GM12878 (cell line): ENCODE data around the gene ADCY2. TPM values are rescaled to one million over a fixed set of nuclear protein-coding genes. Genes with fewer than 3 reads are reported as not detected.

Experiments used
- ATAC-seq: fragments of 200-7000 bp; cut with Tn5 transposase; 3 replicates; pipeline ENCODE4 v1.9.1; 2020; ENCODE audit warnings: mild to moderate bottlenecking, moderate library complexity
- BruUV-seq: library from RNA; stranded (reverse); fragments of 400-500 nt; replicated peaks from 2 replicates; lab custom pipeline; 2021; lab: Mats Ljungman, UMichigan
- CTCF ChIA-PET: fragments of 300-600 bp; sonication (Branson Sonifier 250); formaldehyde crosslinking; extraction: SDS; loops from one replicate; lab custom pipeline; 2021; ENCODE audit warnings: inconsistent platforms; lab: Yijun Ruan, JAX
- POLR2A ChIA-PET: fragments of 350-600 bp; formaldehyde crosslinking; extraction: SDS; loops from one replicate; lab custom pipeline; 2021; ENCODE audit warnings: inconsistent platforms; lab: Charles Lee
- RAD21 ChIA-PET: fragments of 300-600 bp; sonication (Branson Sonifier 250); formaldehyde crosslinking; loops from one replicate; lab custom pipeline; 2023; ENCODE audit warnings: antibody characterized with exemption; ENCODE audit not compliant: unreplicated experiment; lab: Charles Lee
- SMC1A ChIA-PET: fragments of 300-600 bp; sonication (Branson Sonifier 250); formaldehyde crosslinking; loops from one replicate; lab custom pipeline; 2023; ENCODE audit not compliant: unreplicated experiment, uncharacterized antibody; lab: Charles Lee
- DNase-seq: peaks from one replicate; pipeline ENCODE4 v3.0.0-alpha.2; 2011; ENCODE audit warnings: low read depth, low spot score
- FAIRE-seq: peaks from 3 replicates; lab custom pipeline; 2011; peaks lifted over from hg19 to GRCh38; lab: Jason Lieb, UNC
- H2AFZ ChIP-seq: 2 replicates; pipeline ENCODE4 v1.6.0; 2011; ENCODE audit warnings: low read depth, low read length, control low read depth; ENCODE audit not compliant: control insufficient read depth
- H3K27ac ChIP-seq: 2 replicates; pipeline ENCODE4 v1.5.1; 2011; ENCODE audit warnings: control low read depth; ENCODE audit not compliant: control insufficient read depth, insufficient read depth
- H3K27me3 ChIP-seq, 2 experiments: replicated peaks in 1 of 2; 2 replicates each; pipeline versions ENCODE4 v1.6.0 to v1.6.1; 2011; ENCODE audit warnings: low read length in 1 of 2; ENCODE audit not compliant: control insufficient read depth in 2 of 2, insufficient read depth in 2 of 2
- H3K36me3 ChIP-seq, 2 experiments: 2 replicates each; pipeline ENCODE4 v1.5.1; 2011; ENCODE audit warnings: low read length in 1 of 2; ENCODE audit not compliant: control insufficient read depth in 2 of 2, insufficient read depth in 2 of 2
- H3K4me1 ChIP-seq: 2 replicates; pipeline ENCODE4 v1.6.1; 2011; ENCODE audit warnings: mild to moderate bottlenecking, low read length, moderate library complexity, mixed read lengths; ENCODE audit not compliant: control insufficient read depth, insufficient read depth
- H3K4me2 ChIP-seq: 2 replicates; pipeline ENCODE4 v1.6.0; 2011; ENCODE audit warnings: control low read depth; ENCODE audit not compliant: control insufficient read depth, insufficient read depth
- H3K4me3 ChIP-seq: fragments of 200-600 bp; sonication (generic); 2 replicates; pipeline ENCODE4 v1.5.1; 2016
- H3K79me2 ChIP-seq: 2 replicates; pipeline ENCODE4 v1.6.0; 2011; ENCODE audit warnings: low read length; ENCODE audit not compliant: control insufficient read depth, insufficient read depth
- H3K9ac ChIP-seq: 2 replicates; pipeline ENCODE4 v1.8.0; 2011; ENCODE audit warnings: low read length, control low read depth, mixed read lengths; ENCODE audit not compliant: control insufficient read depth, insufficient read depth
- H3K9me3 ChIP-seq: replicated peaks from 3 replicates; pipeline ENCODE4 v1.5.1; 2011; ENCODE audit warnings: mild to moderate bottlenecking, low read length; ENCODE audit not compliant: control insufficient read depth, insufficient read depth
- H4K20me1 ChIP-seq: 2 replicates; pipeline ENCODE4 v1.6.0; 2011; ENCODE audit not compliant: control insufficient read depth, insufficient read depth
- BHLHE40 ChIP-seq, 2 experiments: fragments of 450-650 bp in 1 of 2; IDR thresholded peaks; 2 replicates each; pipeline ENCODE4 v1.6.1; 2011 to 2017; ENCODE audit warnings: low read depth in 2 of 2, borderline replicate concordance in 1 of 2, improper control_type of control experiment in 1 of 2, low read length in 1 of 2, mild to moderate bottlenecking in 1 of 2
- EP300 ChIP-seq, 2 experiments: fragments of 150-350 bp in 1 of 2; IDR thresholded peaks; 2 replicates each; pipeline ENCODE4 v1.6.1; 2011 to 2012; ENCODE audit warnings: low read depth in 2 of 2, low read length in 2 of 2, borderline replicate concordance in 1 of 2, improper control_type of control experiment in 1 of 2, inconsistent platforms in 1 of 2; ENCODE audit not compliant: control insufficient read depth in 1 of 2
- MYB ChIP-seq: fragments of 150-350 bp; IDR thresholded peaks from 2 replicates; pipeline ENCODE4 v1.6.1; 2014; ENCODE audit warnings: mild to moderate bottlenecking, low read depth, low read length, borderline replicate concordance
- TAF1 ChIP-seq: IDR thresholded peaks from 2 replicates; pipeline ENCODE4 v1.6.1; 2011; ENCODE audit warnings: mild to moderate bottlenecking, low read depth, low read length, borderline replicate concordance
- WGBS: methylation state at CpG from one replicate; pipeline ENCODE4 v1.1.6; 2016; ENCODE audit warnings: low lambda C conversion rate; ENCODE audit not compliant: insufficient replicate concordance, insufficient coverage; ENCODE audit errors: missing lambda C conversion rate; 5-methylcytosine and 5-hydroxymethylcytosine counted together
- in situ Hi-C: fragments of 300-500 bp; cut with MboI; formaldehyde crosslinking; loops from 9 replicates; pipeline ENCODE4 v1.14.3; 2018; ENCODE audit warnings: mixed read lengths
- intact Hi-C: fragments of 100-400 bp; cut with micrococcal nuclease; formaldehyde crosslinking; loops from one replicate; pipeline ENCODE4 v1.14.2; 2022; ENCODE audit not compliant: unreplicated experiment
- polyA plus RNA-seq, 11 experiments: library from polyadenylated mRNA; depleted of rRNA in 4 of 11; unstranded in 6 of 11; stranded (reverse) in 5 of 11; fragments of >200 nt; fragmentation: Nextera tagmentation in 4 of 11; fragmentation: Illumina TruSeq in 1 of 11; extraction: Ambion mirVana in 4 of 11; extraction: Trizol in 1 of 11; gene quantifications; 1 replicate in 1 of 11; 2 replicates in 10 of 11; pipeline versions ENCODE4 v1.2.1 to v1.2.3, GENCODE V29; 2011 to 2016; ENCODE audit warnings: inconsistent platforms in 2 of 11, missing spikeins in 2 of 11, low read depth in 1 of 11
- total RNA-seq, 4 experiments: library from RNA; depleted of rRNA in 3 of 4; stranded (reverse); fragments of >200 nt in 3 of 4; fragmentation: Illumina TruSeq in 1 of 4; extraction: Trizol in 1 of 4; gene quantifications; 2 replicates each; pipeline versions ENCODE4 v1.2.1 to v1.2.3, GENCODE V29; 2013 to 2021
- TF ChIP-seq, protein P1 (sequence below): IDR thresholded peaks from 2 replicates; pipeline ENCODE4 v1.6.1; 2011; ENCODE audit warnings: low read depth, low read length, improper control_type of control experiment, borderline replicate concordance
- TF ChIP-seq, protein P2 (sequence below): fragments of 450-650 bp; conservative IDR thresholded peaks from 2 replicates; pipeline ENCODE4 v1.6.1; 2017; ENCODE audit warnings: mild to moderate bottlenecking, moderate library complexity
- TF ChIP-seq, protein P3 (sequence below): IDR thresholded peaks from 2 replicates; pipeline ENCODE4 v1.6.1; 2012; ENCODE audit warnings: low read depth, low read length, improper control_type of control experiment

The ADCY2 gene
- total and polyA plus RNA-seq, 10 of the 15 experiments (the other 5 are each of a cell fraction or from before 2014, with no cell fraction given), result 0.07 to 0.26 TPM; not detected in 8

DNA sequence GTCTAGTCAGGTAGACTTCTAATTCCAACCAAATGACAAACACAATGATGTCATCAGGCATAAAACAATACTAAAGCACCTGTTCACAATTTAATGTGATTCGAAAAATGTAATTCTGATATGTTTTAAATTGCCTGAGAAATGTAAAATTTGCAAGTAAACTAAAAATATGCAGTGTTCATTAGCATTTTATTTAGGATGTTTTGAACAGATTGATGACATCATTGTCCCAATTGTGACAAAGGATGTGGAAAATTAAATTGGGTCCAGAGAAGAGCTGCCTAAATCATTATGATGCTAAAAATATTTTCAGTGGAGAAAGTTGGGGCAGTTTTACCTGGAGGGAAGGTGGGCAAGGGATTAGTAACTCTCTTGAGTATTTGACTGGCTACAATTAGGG, 368.5 kb downstream of the ADCY2 start:
- DNase-seq (no peak), FAIRE-seq (no peak), ATAC-seq (no peak)
- in situ Hi-C loops, result no loop called here
- no peaks in the 10 kb centered on the region for H4K20me1 ChIP-seq
- WGBS, result 0% methylated on average over 1 of the region's 1 CpG
- H3K36me3 ChIP-seq, result no peaks in the 10 kb centered on the region
- H3K4me3 ChIP-seq, result no peak overlapping the region
- intact Hi-C loops, result no loop called here
- no peak for TF ChIP-seq TAF1
- TF ChIP-seq, protein P1, sequence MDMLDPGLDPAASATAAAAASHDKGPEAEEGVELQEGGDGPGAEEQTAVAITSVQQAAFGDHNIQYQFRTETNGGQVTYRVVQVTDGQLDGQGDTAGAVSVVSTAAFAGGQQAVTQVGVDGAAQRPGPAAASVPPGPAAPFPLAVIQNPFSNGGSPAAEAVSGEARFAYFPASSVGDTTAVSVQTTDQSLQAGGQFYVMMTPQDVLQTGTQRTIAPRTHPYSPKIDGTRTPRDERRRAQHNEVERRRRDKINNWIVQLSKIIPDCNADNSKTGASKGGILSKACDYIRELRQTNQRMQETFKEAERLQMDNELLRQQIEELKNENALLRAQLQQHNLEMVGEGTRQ, result no peak
- CTCF ChIA-PET, result interaction anchor here (2.6 kb wide), 1 partner anchor 9 kb away, joined by 8 read pairs; no protein-coding TSS in a partner anchor
- no peaks in the 10 kb centered on the region; a peak in 1 of 4 replicates for H3K27me3 ChIP-seq
- no peak overlapping the region for H3K27ac ChIP-seq
- no TSS peak for BruUV-seq
- SMC1A ChIA-PET, result no interaction called here
- H3K9ac ChIP-seq, result no peak overlapping the region
- H3K79me2 ChIP-seq, result no peaks in the 10 kb centered on the region
- no peaks in the 10 kb centered on the region for H3K9me3 ChIP-seq
- H3K4me2 ChIP-seq, result no peak overlapping the region
- H2AFZ ChIP-seq, result no peak overlapping the region
- POLR2A ChIA-PET, result no interaction called here
- H3K4me1 ChIP-seq, result no peaks in the 10 kb centered on the region
- RAD21 ChIA-PET, result no interaction called here

DNA sequence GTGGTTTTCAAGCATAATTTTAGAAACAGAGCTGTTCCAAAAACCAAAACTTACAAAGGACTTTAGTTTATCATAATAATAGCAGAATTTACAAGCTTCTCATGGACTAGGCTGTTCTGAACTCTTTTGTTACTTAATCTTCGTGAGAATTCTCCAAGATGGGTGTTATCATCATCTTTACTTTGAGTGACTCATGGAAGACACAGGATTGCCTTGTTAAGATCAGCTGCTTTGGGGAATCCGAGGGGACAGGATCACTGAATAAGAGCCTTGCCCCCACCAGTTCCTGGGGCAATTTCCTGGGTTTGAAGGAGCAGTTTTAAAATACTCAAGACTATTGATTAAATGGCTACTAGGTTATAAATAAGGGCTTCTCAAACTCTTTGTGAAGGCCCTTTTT, 374.5 kb downstream of the ADCY2 start:
- Histone ChIP-seq H3K27me3 (no peaks in the 10 kb centered on the region), H3K9ac (no peak overlapping the region), H2AFZ (no peak overlapping the region), H3K9me3 (no peaks in the 10 kb centered on the region), H3K4me2 (no peak overlapping the region), H3K27ac (no peak overlapping the region), H4K20me1 (no peaks in the 10 kb centered on the region), H3K4me1 (no peaks in the 10 kb centered on the region), H3K79me2 (no peaks in the 10 kb centered on the region), H3K4me3 (no peak overlapping the region), H3K36me3 (no peaks in the 10 kb centered on the region)
- in situ Hi-C loops (no loop called here), intact Hi-C loops (no loop called here)
- no TSS peak for BruUV-seq
- ChIA-PET POLR2A (no interaction called here), SMC1A (interaction anchor here (1.0 to 2.3 kb wide), 2 partner anchors 12 to 15 kb away, joined by 3 to 6 read pairs; no protein-coding TSS in a partner anchor), RAD21 (no interaction called here), CTCF (interaction anchor here (0.9 to 2.2 kb wide), 3 partner anchors 8 to 16 kb away, joined by 3 to 5 read pairs (median 4); no protein-coding TSS in a partner anchor)
- DNase-seq (no peak), FAIRE-seq (no peak), ATAC-seq (no peak)
- 4% methylated on average over 2 of the region's 2 CpGs for WGBS
- no peak for TF ChIP-seq BHLHE40 (IDR thresholded peaks at IDR 0.05; ENCODE audit: borderline replicate concordance in 1 of 2, low read depth in 2 of 2, low read length in 1 of 2)
- TF ChIP-seq EP300 (IDR thresholded peaks at IDR 0.05; ENCODE audit: borderline replicate concordance in 1 of 2, control insufficient read depth in 1 of 2, low read depth in 2 of 2, low read length in 2 of 2), result no peak
- TF ChIP-seq, protein P2, sequence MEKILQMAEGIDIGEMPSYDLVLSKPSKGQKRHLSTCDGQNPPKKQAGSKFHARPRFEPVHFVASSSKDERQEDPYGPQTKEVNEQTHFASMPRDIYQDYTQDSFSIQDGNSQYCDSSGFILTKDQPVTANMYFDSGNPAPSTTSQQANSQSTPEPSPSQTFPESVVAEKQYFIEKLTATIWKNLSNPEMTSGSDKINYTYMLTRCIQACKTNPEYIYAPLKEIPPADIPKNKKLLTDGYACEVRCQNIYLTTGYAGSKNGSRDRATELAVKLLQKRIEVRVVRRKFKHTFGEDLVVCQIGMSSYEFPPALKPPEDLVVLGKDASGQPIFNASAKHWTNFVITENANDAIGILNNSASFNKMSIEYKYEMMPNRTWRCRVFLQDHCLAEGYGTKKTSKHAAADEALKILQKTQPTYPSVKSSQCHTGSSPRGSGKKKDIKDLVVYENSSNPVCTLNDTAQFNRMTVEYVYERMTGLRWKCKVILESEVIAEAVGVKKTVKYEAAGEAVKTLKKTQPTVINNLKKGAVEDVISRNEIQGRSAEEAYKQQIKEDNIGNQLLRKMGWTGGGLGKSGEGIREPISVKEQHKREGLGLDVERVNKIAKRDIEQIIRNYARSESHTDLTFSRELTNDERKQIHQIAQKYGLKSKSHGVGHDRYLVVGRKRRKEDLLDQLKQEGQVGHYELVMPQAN, result no peak
- TF ChIP-seq, protein P3, sequence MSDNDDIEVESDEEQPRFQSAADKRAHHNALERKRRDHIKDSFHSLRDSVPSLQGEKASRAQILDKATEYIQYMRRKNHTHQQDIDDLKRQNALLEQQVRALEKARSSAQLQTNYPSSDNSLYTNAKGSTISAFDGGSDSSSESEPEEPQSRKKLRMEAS, result no peak
- no peak for TF ChIP-seq MYB
